Uterus (tissue), 2 donors: ENCODE data around the gene ZCWPW1.

ENCODE experiments used
- CTCF ChIP-seq, 4 experiments: fragments of 200-600 bp in 2 of 4; fragments of 450-650 bp in 2 of 4; sonication (generic) in 2 of 4; IDR thresholded peaks; one replicate each; pipeline ENCODE4 v1.5.1; 2016 to 2019; ENCODE audit warnings: antibody characterized with exemption in 4 of 4, mild to moderate bottlenecking in 2 of 4, moderate library complexity in 1 of 4
- POLR2A ChIP-seq, 2 donors: fragments of 450-650 bp; IDR thresholded peaks; one replicate each; pipeline ENCODE4 v1.6.1; 2016; ENCODE audit warnings: antibody characterized with exemption in 2 of 2, mild to moderate bottlenecking in 1 of 2, moderate library complexity in 1 of 2

GRCh38 chr7:100373261-100373831 is 55.2 kb downstream of the ZCWPW1 start, which contains the start of gene PILRA:
- no peak for TF ChIP-seq POLR2A (IDR thresholded peaks at IDR 0.05)
- no peak for TF ChIP-seq CTCF (IDR thresholded peaks at IDR 0.05)
